HG03521 (cell line): Measurements from ENCODE around the gene PRRG2.
"Not testable (repeated sequence)": the region's sequence is repeated elsewhere in the genome, so short reads cannot be mapped to it uniquely, and the experiment has no call there.

ENCODE experiments used
- ATAC-seq: cut with Tn5 transposase; IDR thresholded peaks from one replicate; pipeline ENCODE4 v1.9.1; 2021; ENCODE audit warnings: mild to moderate bottlenecking, moderate library complexity; ENCODE audit not compliant: unreplicated experiment

The PRRG2 gene

GRCh38 chr19:49599378-49600295, 18.5 kb downstream of the PRRG2 start:
- ATAC-seq = no peak

DNA sequence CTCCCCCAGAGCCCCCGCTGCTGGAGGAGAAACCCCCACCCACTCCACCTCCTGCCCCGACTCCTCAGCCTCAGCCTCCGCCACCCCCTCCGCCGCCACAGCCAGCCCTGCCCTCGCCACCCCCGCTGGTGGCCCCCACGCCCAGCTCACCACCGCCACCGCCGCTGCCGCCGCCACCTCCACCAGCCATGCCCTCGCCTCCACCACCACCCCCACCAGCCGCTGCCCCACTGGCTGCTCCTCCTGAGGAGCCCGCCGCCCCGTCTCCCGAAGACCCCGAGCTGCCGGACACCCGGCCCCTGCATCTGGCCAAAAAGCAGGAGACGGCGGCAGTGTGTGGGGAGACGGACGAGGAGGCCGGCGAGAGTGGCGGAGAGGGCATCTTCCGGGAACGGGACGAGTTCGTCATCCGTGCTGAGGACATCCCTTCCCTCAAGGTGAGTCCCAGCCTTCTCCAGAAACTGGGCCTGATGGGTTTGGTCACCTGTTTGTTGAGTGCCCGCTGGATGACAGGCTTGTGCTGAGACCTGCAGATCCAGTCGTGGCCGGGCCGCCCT, 20.4 kb downstream of the PRRG2 start:
- no peak for ATAC-seq

DNA sequence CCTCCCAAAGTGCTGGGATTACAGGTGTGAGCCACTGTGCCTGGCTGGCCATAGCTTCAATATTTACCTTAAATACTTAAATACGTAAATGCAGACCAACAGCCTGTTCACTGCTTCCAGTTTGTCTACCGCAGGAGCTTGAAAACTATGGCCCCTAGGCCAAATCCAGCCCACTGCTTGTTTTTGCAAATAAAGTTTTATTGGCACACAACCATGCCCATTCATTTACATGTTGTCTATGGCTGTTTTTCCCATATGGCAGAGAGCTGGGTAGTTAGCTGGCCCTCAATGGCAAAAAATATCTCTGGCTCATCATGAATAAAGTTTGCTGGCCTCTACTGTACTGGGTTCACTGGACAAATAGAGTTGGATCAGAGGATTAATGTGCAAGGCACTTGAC, 21.7 kb downstream of the PRRG2 start:
- ATAC-seq = no peak

DNA sequence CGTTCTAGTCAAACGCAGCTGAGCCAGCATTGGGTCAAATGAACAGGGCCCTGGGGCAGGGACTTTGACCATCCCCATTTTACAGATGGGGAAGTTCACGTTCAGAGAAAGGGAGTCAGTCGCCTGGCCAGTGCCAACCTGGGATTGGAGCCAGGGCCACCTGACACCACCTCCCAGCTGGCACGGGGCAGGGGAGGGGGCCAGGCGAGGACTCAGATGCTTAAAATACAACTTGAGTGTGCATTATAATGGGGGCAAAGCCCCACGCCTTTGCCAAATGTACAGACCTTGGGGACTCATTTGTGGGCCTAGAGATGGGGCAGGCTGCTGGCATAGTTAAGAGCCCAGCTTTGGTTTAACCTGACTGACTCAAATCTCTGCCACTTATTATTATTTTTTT, 24.5 kb downstream of the PRRG2 start:
- ATAC-seq = no peak

DNA sequence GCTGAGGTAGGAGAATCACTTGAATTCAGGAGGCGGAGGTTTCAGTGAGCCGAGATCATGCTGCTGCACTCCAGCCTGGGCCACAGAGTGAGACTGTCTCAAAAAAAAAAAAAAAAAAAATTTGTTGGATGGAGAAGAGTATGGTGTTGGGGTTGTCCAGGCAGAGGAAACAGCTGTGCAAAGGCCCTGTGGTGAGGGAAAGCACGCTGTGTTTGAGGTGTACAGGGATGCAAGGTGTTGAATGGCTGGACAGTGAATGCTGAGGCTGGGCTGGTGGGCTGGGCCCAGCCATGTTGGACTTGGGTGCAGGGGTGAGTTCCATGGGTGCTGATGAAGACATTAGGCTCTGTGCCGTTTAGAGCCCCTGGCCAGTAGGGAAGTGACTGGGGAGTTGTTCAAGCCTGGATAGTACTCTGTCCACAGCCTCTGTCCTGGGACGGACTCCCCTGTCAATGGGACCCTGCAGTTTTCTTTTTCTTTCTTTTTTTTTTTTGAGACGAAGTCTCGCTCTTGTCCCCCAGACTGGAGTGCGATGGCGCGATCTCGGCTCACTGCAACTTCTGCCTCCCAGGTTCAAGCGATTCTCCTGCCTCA, 28.5 kb downstream of the PRRG2 start:
- no peak for ATAC-seq

- ATAC-seq = no peak
These were observed 32.3 kb downstream of the PRRG2 start for GRCh38 chr19:49613374-49613773.

DNA sequence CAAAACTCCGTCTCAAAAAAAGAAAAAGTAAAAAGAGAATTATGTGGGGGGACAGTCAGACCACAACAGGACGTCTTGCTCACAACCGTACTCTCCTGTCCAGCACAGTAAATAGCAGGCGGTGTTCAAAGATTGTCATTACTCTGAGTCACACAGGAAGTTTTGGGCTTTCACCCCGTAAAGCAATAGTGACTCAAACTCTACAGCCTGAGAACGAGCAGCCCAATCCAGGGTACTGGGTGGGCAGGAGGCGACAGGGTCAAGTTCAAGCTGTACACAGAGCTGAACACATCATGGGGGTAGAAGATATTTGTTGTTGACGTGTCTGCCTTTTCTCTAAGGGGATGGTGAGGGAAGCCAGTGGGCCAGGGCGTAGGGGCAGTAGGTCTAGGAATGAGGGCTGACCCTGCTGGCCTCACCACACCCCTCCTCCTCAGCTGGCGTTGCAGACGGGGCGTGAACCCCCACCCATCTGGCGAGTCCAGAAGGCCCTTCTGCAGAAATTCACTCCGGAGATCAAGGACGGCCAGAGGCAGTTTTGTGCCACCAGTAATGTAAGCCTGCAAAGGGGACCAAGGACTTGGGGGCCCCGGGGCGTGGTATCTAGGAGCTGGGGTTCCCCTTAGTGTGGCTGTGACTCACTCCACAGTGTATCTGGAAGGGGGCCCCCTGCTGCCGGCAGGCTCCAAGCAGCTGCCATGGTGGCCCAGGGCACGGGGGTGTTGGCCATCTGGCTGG, 33.1 kb downstream of the PRRG2 start:
- no peak for ATAC-seq

GRCh38 chr19:49615861-49616260, 34.7 kb downstream of the PRRG2 start:
- ATAC-seq = no peak

DNA sequence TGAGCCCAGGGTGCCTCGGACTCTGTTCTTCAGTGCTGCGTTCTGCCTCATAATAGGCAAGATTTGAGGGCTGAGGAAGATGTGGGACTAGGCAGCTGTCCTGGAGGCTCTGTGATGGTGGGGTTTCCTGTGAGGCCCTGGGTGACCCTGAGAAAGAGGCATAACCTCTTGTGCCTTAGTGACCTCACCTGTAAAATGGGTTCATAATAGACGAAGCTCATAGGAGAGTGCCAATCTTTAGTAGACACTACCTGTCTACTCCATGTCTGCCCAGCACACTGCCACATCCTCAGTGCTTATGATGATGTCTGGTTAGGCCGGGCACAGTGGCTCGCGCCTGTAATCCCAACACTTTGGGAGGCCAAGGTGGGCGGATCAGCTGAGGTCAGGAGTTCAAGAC, 35.4 kb downstream of the PRRG2 start:
- ATAC-seq = no peak

DNA sequence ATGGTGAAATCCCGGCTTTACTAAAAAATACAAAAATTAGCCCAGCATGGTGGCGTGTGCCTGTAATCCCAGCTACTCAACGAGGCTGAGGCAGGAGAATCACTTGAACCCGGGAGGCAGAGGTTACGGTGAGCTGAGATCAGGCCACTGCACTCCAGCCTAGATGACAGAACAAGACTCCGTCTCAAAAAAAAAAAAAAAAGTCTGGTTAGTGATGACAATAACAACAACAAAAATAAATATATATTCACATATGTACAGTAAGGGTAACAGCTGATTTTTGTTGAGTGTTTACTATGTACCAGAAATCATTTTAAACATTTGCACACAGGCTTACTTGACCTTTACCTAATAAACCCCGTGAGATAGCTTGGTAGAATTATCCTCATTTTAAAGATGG, 35.8 kb downstream of the PRRG2 start:
- no peak for ATAC-seq

- not testable (repeated sequence) for ATAC-seq
These were observed 36.7 kb downstream of the PRRG2 start for GRCh38 chr19:49617860-49618259.

DNA sequence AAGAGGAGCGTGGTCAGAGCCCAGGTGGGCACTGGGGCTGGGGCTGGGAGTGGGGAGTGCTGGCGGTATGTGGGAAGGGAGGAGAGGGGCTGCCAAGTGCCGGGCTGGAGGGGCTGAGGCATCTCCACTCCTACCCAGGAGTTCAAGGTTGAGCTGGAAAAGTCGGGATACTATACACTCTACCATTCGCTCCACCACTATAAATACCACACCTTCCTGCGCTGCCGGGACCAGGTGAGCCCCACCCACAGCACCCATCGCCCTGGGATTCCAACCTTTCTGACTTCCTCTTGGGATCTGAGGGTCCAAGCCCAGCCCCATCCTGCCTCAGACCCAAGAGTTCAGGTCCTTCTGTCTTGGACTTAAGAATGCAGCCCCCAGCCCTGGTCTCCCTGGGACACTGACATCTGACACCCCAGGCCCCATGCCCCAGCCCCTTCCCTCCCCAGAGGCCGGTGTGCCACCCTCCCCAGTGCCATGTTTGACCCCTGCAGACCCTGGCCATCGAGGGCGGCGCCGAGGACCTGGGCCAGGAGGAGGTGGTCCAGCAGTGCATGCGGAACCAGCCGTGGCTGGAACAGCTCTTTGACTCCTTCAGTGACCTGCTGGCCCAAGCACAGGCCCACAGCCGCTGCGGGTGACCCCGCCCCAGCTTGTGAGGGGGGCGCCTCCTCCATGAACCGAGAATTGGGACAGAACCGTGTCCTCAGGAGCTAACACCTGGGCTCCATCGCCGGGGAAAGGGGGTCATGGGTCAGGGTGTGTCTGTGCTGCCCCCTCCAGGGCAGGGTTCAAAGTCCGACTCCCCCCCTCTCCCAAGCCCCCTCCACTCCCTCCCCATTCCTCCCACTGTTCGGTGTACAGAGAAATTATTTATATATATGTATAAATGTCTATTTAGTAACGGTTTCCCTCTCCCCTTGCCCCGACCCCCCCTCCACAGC, 44.1 kb downstream of the PRRG2 start:
- no peak for ATAC-seq

- ATAC-seq = no peak
These were observed 45.1 kb downstream of the PRRG2 start for GRCh38 chr19:49626226-49626625.

DNA sequence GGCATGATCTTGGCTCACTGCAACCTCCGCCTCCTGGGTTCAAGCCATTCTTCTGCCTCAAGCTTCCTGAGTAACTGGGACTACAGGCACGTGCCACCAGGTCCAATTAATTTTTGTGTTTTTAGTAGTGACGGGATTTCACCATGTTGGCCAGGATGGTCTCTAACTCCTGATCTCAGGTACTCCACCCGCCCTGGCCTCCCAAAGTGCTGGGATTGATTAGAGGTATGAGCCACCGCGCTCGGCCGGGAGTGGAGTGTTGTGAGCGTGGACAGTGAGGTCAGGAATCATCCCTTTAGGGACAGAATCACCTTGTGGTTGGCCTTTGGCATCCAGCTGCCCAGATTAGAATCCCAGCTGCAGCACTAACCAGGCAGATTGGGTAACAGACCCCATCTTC, 48.5 kb downstream of the PRRG2 start:
- no peak for ATAC-seq

- no peak for ATAC-seq
These were observed 50.0 kb downstream of the PRRG2 start for GRCh38 chr19:49631014-49631588.

GRCh38 chr19:49631610-49632192, 50.6 kb downstream of the PRRG2 start:
- ATAC-seq = no peak

DNA sequence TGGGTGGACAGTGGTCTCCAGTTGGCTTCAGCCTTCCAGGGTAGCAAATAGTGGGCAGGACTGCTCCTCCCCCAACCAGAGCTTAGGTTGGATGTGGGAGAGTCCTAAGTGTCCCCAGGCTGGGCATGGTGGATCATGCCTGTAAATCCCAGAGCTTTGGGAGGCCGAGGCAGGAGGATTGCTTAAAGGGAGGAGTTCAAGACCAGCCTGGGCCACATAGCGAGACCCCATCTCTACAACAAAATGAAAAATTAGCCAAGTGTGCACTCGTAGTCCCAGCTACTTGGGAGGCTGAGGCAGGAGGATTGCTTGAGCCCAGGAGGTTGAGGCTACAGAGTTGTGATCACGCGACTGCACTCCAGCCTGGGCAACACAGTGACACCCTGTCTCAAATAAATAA, 51.5 kb downstream of the PRRG2 start:
- ATAC-seq = no peak

DNA sequence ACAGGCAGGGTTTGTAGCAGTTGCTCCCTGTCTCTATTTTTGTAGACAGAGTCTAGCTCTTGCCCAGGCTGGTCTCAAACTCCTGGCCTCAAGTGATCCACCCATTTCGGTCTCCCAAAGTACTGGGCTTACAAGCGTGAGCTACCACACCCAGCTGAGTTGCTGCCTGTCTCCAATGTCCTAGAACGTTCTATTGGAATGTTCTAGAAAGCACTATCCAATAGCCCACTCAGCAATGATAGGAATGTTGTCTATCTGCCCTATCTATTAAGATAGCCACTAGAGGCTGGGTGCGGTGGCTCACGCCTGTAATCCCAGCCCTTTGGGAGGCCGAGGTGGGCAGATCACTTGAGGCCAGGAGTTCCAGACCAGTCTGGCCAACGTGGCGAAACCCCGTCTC, 52.2 kb downstream of the PRRG2 start:
- ATAC-seq = not testable (repeated sequence)

DNA sequence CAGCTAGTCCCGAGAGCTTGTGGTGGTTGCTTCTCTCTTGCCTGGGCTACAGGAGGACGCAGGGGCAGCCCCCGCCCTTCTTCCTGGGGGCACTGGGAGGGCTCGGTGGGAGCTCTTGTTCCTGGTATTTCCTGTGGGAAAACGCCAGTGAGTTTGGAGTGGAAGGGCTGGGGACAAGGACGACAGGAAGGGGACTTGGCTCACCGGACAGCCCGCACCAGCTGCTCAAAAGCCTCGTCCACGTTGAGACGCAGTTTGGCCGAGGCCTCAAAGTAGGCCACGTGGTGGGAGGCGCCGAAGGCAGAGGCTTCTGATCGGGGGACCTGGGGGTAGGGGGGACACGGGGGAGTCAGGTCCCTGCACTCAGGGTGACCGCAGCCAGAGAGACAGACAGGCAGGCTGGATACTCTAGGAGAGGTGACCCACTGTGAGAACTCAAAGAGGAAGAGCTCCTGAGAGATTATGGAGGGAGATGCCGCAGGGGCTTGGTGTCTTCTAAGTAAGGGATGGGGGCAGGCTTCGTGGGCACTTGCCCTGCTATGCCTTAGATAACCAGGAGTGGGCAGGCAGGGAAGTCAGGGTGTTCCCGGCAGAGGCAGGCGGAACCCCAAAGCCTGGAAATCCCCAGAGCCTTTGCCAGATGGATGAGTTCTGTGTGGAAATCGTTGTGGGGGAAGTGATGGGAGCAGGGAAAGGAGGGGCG, 54.6 kb downstream of the PRRG2 start:
- ATAC-seq = no peak
